H9 (cell line): ENCODE results near the gene MPP2. TPM values are rescaled to one million over a fixed set of nuclear protein-coding genes. Genes with fewer than 3 reads are reported as not detected.
A peak's percentile ranks its signal among the peaks of the same experiment; 100 is the strongest.

Experiments
- DNase-seq: peaks from one replicate; pipeline ENCODE4 v3.0.0-alpha.2; 2017
- H2AFZ ChIP-seq: one replicate; pipeline ENCODE4 v1.6.1; 2013; ENCODE audit warnings: mild to moderate bottlenecking, low read length, control low read depth, moderate library complexity
- H2AK5ac ChIP-seq: 2 replicates; pipeline ENCODE4 v1.6.1; 2013; ENCODE audit warnings: low read length, control low read depth, mixed read lengths; ENCODE audit not compliant: insufficient read length
- H2BK120ac ChIP-seq: one replicate; pipeline ENCODE4 v1.6.1; 2013; ENCODE audit warnings: low read depth, mild to moderate bottlenecking, low read length, control low read depth, inconsistent platforms; ENCODE audit not compliant: poor library complexity, severe bottlenecking
- H2BK12ac ChIP-seq: 2 replicates; pipeline ENCODE4 v1.6.1; 2013; ENCODE audit warnings: low read length, control low read depth, mixed read lengths, low read depth; ENCODE audit not compliant: insufficient read length
- H2BK15ac ChIP-seq: 2 replicates; pipeline ENCODE4 v1.6.1; 2013; ENCODE audit warnings: low read depth, low read length, control low read depth
- H2BK20ac ChIP-seq: one replicate; pipeline ENCODE4 v1.6.1; 2013; ENCODE audit warnings: low read depth, mild to moderate bottlenecking, low read length, control low read depth, inconsistent platforms; ENCODE audit not compliant: poor library complexity, severe bottlenecking
- H2BK5ac ChIP-seq: 2 replicates; pipeline ENCODE4 v1.6.1; 2013; ENCODE audit warnings: low read length, control low read depth, mixed read lengths; ENCODE audit not compliant: insufficient read length
- H3K14ac ChIP-seq: 2 replicates; pipeline ENCODE4 v1.6.1; 2013; ENCODE audit warnings: low read length, control low read depth; ENCODE audit not compliant: insufficient read depth
- H3K18ac ChIP-seq: 2 replicates; pipeline ENCODE4 v1.6.1; 2013; ENCODE audit warnings: low read depth, mild to moderate bottlenecking, mixed read lengths, low read length, control low read depth; ENCODE audit not compliant: insufficient read length
- H3K23ac ChIP-seq: 2 replicates; pipeline ENCODE4 v1.6.1; 2013; ENCODE audit warnings: low read length, control low read depth, mixed read lengths, low read depth; ENCODE audit not compliant: insufficient read length
- H3K23me2 ChIP-seq: 2 replicates; pipeline ENCODE4 v1.6.1; 2013; ENCODE audit warnings: low read depth, mild to moderate bottlenecking, mixed read lengths, low read length, control low read depth; ENCODE audit not compliant: insufficient read length, poor library complexity, severe bottlenecking
- H3K27ac ChIP-seq: 2 replicates; pipeline ENCODE4 v1.5.1; 2013; ENCODE audit warnings: low read length, control low read depth, mixed read lengths, low read depth; ENCODE audit not compliant: insufficient read length
- H3K27me3 ChIP-seq: 2 replicates; pipeline ENCODE4 v1.6.1; 2013; ENCODE audit warnings: low read length, control low read depth, inconsistent platforms; ENCODE audit not compliant: insufficient read depth
- H3K4ac ChIP-seq: 2 replicates; pipeline ENCODE4 v1.6.1; 2013; ENCODE audit warnings: low read depth, mild to moderate bottlenecking, control low read depth, inconsistent platforms, low read length, moderate library complexity
- H3K4me1 ChIP-seq: 2 replicates; pipeline ENCODE4 v1.6.1; 2013; ENCODE audit warnings: low read length, control low read depth, inconsistent platforms; ENCODE audit not compliant: insufficient read depth
- H3K4me2 ChIP-seq: 2 replicates; pipeline ENCODE4 v1.6.1; 2013; ENCODE audit warnings: low read length, control low read depth, mixed read lengths; ENCODE audit not compliant: insufficient read length, insufficient read depth
- H3K56ac ChIP-seq: 2 replicates; pipeline ENCODE4 v1.6.1; 2013; ENCODE audit warnings: low read depth, mild to moderate bottlenecking, mixed read lengths, low read length, control low read depth; ENCODE audit not compliant: insufficient read length
- H3K79me1 ChIP-seq: 2 replicates; pipeline ENCODE4 v1.6.1; 2013; ENCODE audit warnings: low read depth, mild to moderate bottlenecking, moderate library complexity, low read length, control low read depth, inconsistent platforms; ENCODE audit not compliant: insufficient read depth, poor library complexity, severe bottlenecking
- H3K79me2 ChIP-seq: 2 replicates; pipeline ENCODE4 v1.6.1; 2013; ENCODE audit warnings: low read length, control low read depth, inconsistent platforms; ENCODE audit not compliant: insufficient read depth
- H3K9ac ChIP-seq: 2 replicates; pipeline ENCODE4 v1.6.1; 2013; ENCODE audit warnings: low read length, control low read depth, mixed read lengths; ENCODE audit not compliant: insufficient read length; ENCODE audit errors: extremely low read depth
- H3K9me3 ChIP-seq: one replicate; pipeline ENCODE4 v1.6.1; 2013; ENCODE audit warnings: low read depth, low read length, inconsistent platforms; ENCODE audit not compliant: control insufficient read depth
- H3T11ph ChIP-seq: one replicate; pipeline ENCODE4 v1.6.1; 2013; ENCODE audit warnings: mild to moderate bottlenecking, low read length, control low read depth, inconsistent platforms
- H4K20me1 ChIP-seq: one replicate; pipeline ENCODE4 v1.6.1; 2013; ENCODE audit not compliant: control insufficient read depth, insufficient read length, insufficient read depth
- H4K5ac ChIP-seq: 2 replicates; pipeline ENCODE4 v1.6.1; 2013; ENCODE audit warnings: low read depth, mild to moderate bottlenecking, mixed read lengths, low read length, control low read depth; ENCODE audit not compliant: insufficient read length
- H4K8ac ChIP-seq: replicated peaks from 2 replicates; pipeline ENCODE4 v1.6.1; 2013; ENCODE audit warnings: low read length, control low read depth, mixed read lengths, low read depth; ENCODE audit not compliant: insufficient read length
- H4K91ac ChIP-seq: 2 replicates; pipeline ENCODE4 v1.6.1; 2013; ENCODE audit warnings: low read depth, mild to moderate bottlenecking, moderate library complexity, mixed read lengths, low read length, control low read depth; ENCODE audit not compliant: insufficient read length
- H3K27ac Mint-ChIP-seq, 3 experiments: 2 replicates in 2 of 3; 3 replicates in 1 of 3; pipeline ENCODE4 v1.8.0; 2020 to 2021; ENCODE audit warnings: mixed read lengths in 3 of 3, mild to moderate bottlenecking in 1 of 3, moderate library complexity in 1 of 3
- H3K27me3 Mint-ChIP-seq: 2 replicates; pipeline ENCODE4 v1.8.0; 2021; ENCODE audit warnings: low read depth, mild to moderate bottlenecking, moderate library complexity, mixed read lengths
- H3K36me3 Mint-ChIP-seq, 3 experiments: 2 replicates in 2 of 3; 3 replicates in 1 of 3; pipeline ENCODE4 v1.8.0; 2020 to 2021; ENCODE audit warnings: low read depth in 3 of 3, mixed read lengths in 3 of 3; ENCODE audit not compliant: insufficient read depth in 1 of 3
- H3K4me1 Mint-ChIP-seq, 2 experiments: 2 replicates each; pipeline ENCODE4 v1.8.0; 2020; ENCODE audit warnings: mixed read lengths in 2 of 2
- H3K4me3 Mint-ChIP-seq, 2 experiments: 2 replicates in 1 of 2; 3 replicates in 1 of 2; pipeline ENCODE4 v1.8.0; 2020 to 2021; ENCODE audit warnings: mild to moderate bottlenecking in 2 of 2, mixed read lengths in 2 of 2, moderate library complexity in 1 of 2
- H3K9me3 Mint-ChIP-seq, 2 experiments: 2 replicates in 1 of 2; 3 replicates in 1 of 2; pipeline ENCODE4 v1.8.0; 2020; ENCODE audit warnings: mild to moderate bottlenecking in 2 of 2, mixed read lengths in 2 of 2, moderate library complexity in 1 of 2
- WGBS: extraction: QIAGEN DNeasy Blood & Tissue Kit; methylation state at CpG from one replicate; pipeline ENCODE4 v1.1.7; 2013; ENCODE audit warnings: missing lambda C conversion rate, low lambda C conversion rate, mixed read lengths; ENCODE audit not compliant: insufficient read length; ENCODE audit errors: extremely low coverage; 5-methylcytosine and 5-hydroxymethylcytosine counted together
- total RNA-seq: library from RNA; stranded (reverse); gene quantifications from 2 replicates; pipeline ENCODE4 v1.2.1, GENCODE V29; 2021
- TF ChIP-seq, protein P1 (sequence below): fragments of 200-600 bp; sonication (generic); conservative IDR thresholded peaks from 3 replicates; pipeline ENCODE4 v1.8.0; 2021; ENCODE audit warnings: antibody characterized with exemption, mild to moderate bottlenecking

MPP2 gene
- total RNA-seq, 1 experiment from 2014 or later: 16.3 TPM

DNA sequence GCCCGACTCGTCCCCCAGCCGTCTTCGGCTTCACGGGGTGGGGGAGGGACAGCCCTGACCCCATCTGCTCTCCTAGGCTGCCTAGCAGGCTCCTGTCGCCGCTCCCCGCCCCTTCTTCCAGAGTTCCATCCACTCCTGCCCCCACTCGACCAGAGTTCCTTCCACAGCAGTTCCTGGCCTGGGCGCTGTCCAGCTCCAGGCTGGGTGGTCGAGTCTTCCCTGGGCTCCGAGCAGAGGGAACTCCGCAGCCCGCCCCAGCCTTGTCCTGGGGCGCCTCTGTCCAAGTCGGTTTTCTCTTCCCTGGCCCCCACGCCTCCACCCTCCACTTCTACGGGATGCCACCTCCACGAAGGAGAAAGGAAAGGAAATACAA is 45.0 kb upstream of the MPP2 start:
- TF ChIP-seq, protein P1, sequence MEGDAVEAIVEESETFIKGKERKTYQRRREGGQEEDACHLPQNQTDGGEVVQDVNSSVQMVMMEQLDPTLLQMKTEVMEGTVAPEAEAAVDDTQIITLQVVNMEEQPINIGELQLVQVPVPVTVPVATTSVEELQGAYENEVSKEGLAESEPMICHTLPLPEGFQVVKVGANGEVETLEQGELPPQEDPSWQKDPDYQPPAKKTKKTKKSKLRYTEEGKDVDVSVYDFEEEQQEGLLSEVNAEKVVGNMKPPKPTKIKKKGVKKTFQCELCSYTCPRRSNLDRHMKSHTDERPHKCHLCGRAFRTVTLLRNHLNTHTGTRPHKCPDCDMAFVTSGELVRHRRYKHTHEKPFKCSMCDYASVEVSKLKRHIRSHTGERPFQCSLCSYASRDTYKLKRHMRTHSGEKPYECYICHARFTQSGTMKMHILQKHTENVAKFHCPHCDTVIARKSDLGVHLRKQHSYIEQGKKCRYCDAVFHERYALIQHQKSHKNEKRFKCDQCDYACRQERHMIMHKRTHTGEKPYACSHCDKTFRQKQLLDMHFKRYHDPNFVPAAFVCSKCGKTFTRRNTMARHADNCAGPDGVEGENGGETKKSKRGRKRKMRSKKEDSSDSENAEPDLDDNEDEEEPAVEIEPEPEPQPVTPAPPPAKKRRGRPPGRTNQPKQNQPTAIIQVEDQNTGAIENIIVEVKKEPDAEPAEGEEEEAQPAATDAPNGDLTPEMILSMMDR: no peak
- H3K27me3 Mint-ChIP-seq: peaks cover 43% of the 10 kb centered on the region
- DNase-seq: peak; percentile 72

More for the DNA sequence above, 45.0 kb upstream of the MPP2 start:
- Histone ChIP-seq H3K27ac (no peak overlapping the region), H2BK5ac (no peak overlapping the region), H3T11ph (no peak overlapping the region), H3K23me2 (peaks cover 15% of the 10 kb centered on the region), H2BK15ac (no peak overlapping the region), H2AFZ (no peak overlapping the region), H2BK12ac (no peak overlapping the region), H4K91ac (no peak overlapping the region), H3K9me3 (no peaks in the 10 kb centered on the region), H3K79me1 (no peaks in the 10 kb centered on the region), H4K8ac (no peak overlapping the region), H3K56ac (no peak overlapping the region), H3K18ac (no peak overlapping the region), H4K20me1 (no peaks in the 10 kb centered on the region), H3K4me1 (0 out of 2 replicates have a peak, but pooled peaks cover 2% of the 10 kb centered on the region), H3K27me3 (peaks cover 7% of the 10 kb centered on the region; the same call in 1 of the 2 replicates), H2BK20ac (no peak overlapping the region), H2AK5ac (no peak overlapping the region), H2BK120ac (no peak overlapping the region), H3K23ac (no peak overlapping the region), H3K4ac (no peak overlapping the region), H3K4me2 (peak overlapping the region; percentile 65), H3K14ac (peak overlapping the region; percentile 17; the same call in 1 of the 2 replicates), H3K9ac (no peak overlapping the region), H3K79me2 (no peaks in the 10 kb centered on the region), H4K5ac (no peak overlapping the region)
- Mint-ChIP-seq H3K36me3 (no peaks in the 10 kb centered on the region; a peak in 1 of 7 replicates), H3K4me3 (peak overlapping the region; percentile 77 to 93), H3K27ac (peak overlapping the region; percentile 63 to 89 (median 65); a peak in 6 of 7 replicates), H3K9me3 (no peaks in the 10 kb centered on the region), H3K4me1 (peaks cover 12 to 14% of the 10 kb centered on the region in 2 experiments)
- no CpG with 5 or more reads among the region's 19 CpGs for WGBS
